Measurements from ENCODE around the gene EPN2. TPM values are rescaled to one million over a fixed set of nuclear protein-coding genes. Genes with fewer than 3 reads are reported as not detected.
"Not testable (repeated sequence)": the region's sequence is repeated elsewhere in the genome, so short reads cannot be mapped to it uniquely, and the experiment has no call there.

EPN2 gene
- total RNA-seq, 2 experiments from 2014 or later, result 11.9 to 12.3 TPM

DNA sequence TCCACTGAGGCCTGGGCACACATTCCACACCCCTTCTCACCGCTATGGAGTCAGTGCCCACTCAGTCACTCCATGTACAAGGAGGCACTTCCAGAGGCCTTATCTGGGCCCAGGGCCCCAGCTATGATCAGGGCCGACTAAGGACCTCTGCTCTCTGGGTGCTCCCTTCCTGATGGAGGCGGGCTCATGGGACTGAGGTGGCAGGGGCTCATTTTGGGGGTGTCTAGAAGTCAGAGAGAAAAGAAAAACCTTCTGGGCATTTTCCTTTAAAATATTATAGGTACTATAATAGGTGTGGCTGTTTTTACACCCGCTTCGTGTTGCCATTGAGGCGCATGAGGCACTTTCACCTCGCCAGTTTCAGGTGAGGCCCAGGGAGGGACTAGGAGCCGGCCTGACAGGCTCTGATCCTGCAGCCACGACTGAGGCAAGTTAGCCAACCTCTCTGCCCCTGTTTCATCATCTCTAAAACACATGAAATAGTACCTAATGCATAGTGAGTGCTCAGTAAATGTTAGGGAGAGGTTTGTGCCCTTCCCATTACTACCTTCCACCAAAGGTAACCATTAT is 111.0 kb downstream of the EPN2 start:
- ATAC-seq (ENCODE audit: poor library complexity) (no peak), DNase-seq (no peak)
- H3K27me3 ChIP-seq (ENCODE audit: control insufficient read depth in 1 of 2, insufficient read depth in 2 of 2, low read length in 2 of 2), result no peaks in the 10 kb centered on the region
- POLR2A ChIA-PET, result no interaction called here
- no peaks in the 10 kb centered on the region for H3K36me3 ChIP-seq (ENCODE audit: insufficient read depth, low read length)
- intact Hi-C loops (cut with DNase I, micrococcal nuclease), result no loop called here
- H3K27ac ChIP-seq (ENCODE audit: low read depth in 1 of 2, low read length in 2 of 2), result no peak overlapping the region
- Mint-ChIP-seq H3K27ac (no peak overlapping the region), H3K9me3 (no peaks in the 10 kb centered on the region), H3K27me3 (peaks cover 9% of the 10 kb centered on the region), H3K4me1 (ENCODE audit: low read depth) (no peaks in the 10 kb centered on the region), H3K4me3 (no peak overlapping the region), H3K36me3 (ENCODE audit: low read depth) (no peaks in the 10 kb centered on the region)
- no peak overlapping the region for H3K4me3 ChIP-seq (ENCODE audit: low read length)
- CTCF ChIA-PET, result no interaction called here
- TF ChIP-seq, protein P1, sequence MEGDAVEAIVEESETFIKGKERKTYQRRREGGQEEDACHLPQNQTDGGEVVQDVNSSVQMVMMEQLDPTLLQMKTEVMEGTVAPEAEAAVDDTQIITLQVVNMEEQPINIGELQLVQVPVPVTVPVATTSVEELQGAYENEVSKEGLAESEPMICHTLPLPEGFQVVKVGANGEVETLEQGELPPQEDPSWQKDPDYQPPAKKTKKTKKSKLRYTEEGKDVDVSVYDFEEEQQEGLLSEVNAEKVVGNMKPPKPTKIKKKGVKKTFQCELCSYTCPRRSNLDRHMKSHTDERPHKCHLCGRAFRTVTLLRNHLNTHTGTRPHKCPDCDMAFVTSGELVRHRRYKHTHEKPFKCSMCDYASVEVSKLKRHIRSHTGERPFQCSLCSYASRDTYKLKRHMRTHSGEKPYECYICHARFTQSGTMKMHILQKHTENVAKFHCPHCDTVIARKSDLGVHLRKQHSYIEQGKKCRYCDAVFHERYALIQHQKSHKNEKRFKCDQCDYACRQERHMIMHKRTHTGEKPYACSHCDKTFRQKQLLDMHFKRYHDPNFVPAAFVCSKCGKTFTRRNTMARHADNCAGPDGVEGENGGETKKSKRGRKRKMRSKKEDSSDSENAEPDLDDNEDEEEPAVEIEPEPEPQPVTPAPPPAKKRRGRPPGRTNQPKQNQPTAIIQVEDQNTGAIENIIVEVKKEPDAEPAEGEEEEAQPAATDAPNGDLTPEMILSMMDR (IDR thresholded peaks at IDR 0.05), result no peak
- no peaks in the 10 kb centered on the region for H3K9me3 ChIP-seq (ENCODE audit: control insufficient read depth in 1 of 2, insufficient read depth in 1 of 2, low read length in 2 of 2)
- no peaks in the 10 kb centered on the region for H3K4me1 ChIP-seq (ENCODE audit: insufficient read depth, low read length)

DNA sequence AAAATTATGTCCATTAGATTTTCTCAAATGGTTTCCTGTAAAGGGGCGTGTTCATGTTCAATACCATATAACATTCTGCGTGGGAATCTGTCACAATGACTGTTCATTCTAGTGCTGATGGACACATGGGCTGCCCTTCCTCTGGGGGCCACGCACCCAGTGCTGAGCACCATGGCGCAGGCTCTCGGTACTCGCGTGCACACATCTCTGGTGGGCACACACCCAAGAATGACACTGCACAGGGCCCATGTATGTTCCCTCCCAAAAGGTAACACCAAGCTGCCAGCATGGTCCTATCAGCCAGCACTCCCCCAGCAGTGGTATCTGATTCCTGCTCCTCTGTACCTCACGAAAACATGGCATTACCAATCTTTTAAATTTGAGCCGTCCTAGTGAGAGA is 111.6 kb downstream of the EPN2 start:
- intact Hi-C loops (cut with DNase I, micrococcal nuclease), result no loop called here
- Histone ChIP-seq H3K4me3 (ENCODE audit: low read length) (no peak overlapping the region), H3K9me3 (ENCODE audit: control insufficient read depth in 1 of 2, insufficient read depth in 1 of 2, low read length in 2 of 2) (no peaks in the 10 kb centered on the region), H3K4me1 (ENCODE audit: insufficient read depth, low read length) (no peaks in the 10 kb centered on the region), H3K27me3 (ENCODE audit: control insufficient read depth in 1 of 2, insufficient read depth in 2 of 2, low read length in 2 of 2) (no peaks in the 10 kb centered on the region), H3K36me3 (ENCODE audit: insufficient read depth, low read length) (no peaks in the 10 kb centered on the region), H3K27ac (ENCODE audit: low read depth in 1 of 2, low read length in 2 of 2) (no peak overlapping the region)
- ATAC-seq (ENCODE audit: poor library complexity) (no peak), DNase-seq (no peak)
- H3K27ac Mint-ChIP-seq, result no peak overlapping the region
- no peaks in the 10 kb centered on the region for H3K9me3 Mint-ChIP-seq
- H3K4me1 Mint-ChIP-seq (ENCODE audit: low read depth), result no peaks in the 10 kb centered on the region
- no peak overlapping the region for H3K4me3 Mint-ChIP-seq
- ChIA-PET POLR2A (no interaction called here), CTCF (no interaction called here)
- peaks cover 9% of the 10 kb centered on the region for H3K27me3 Mint-ChIP-seq
- no peaks in the 10 kb centered on the region for H3K36me3 Mint-ChIP-seq (ENCODE audit: low read depth)
- TF ChIP-seq, protein P1 (IDR thresholded peaks at IDR 0.05), result no peak

DNA sequence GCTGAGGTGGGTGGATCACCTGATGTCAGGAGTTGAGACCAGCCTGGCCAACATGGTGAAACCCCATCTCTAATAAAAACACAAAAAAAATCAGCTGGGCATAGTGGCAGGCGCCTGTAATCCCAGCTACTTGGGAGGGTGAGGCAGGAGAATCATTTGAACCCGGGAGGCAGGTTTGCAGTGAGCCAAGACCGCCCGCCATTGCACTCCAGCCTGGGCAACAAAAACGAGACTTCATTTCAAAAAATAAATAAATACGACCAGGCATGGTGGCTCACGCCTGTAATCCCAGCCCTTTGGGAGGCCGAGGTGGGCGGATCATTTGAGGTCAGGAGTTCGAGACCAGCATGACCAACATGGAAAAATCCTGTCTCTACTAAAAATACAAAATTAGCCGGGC is 116.2 kb downstream of the EPN2 start:
- H3K36me3 ChIP-seq (ENCODE audit: insufficient read depth, low read length); DNase-seq; H3K27ac ChIP-seq (ENCODE audit: low read depth in 1 of 2, low read length in 2 of 2); H3K9me3 ChIP-seq (ENCODE audit: control insufficient read depth in 1 of 2, insufficient read depth in 1 of 2, low read length in 2 of 2); H3K27ac Mint-ChIP-seq; H3K4me3 Mint-ChIP-seq; H3K4me1 ChIP-seq (ENCODE audit: insufficient read depth, low read length); ATAC-seq (ENCODE audit: poor library complexity); H3K4me1 Mint-ChIP-seq (ENCODE audit: low read depth); intact Hi-C loops (cut with DNase I, micrococcal nuclease); H3K9me3 Mint-ChIP-seq; H3K4me3 ChIP-seq (ENCODE audit: low read length); H3K27me3 ChIP-seq (ENCODE audit: control insufficient read depth in 1 of 2, insufficient read depth in 2 of 2, low read length in 2 of 2); H3K36me3 Mint-ChIP-seq (ENCODE audit: low read depth): not testable (repeated sequence)
- ChIA-PET POLR2A (interaction anchor here (0.6 kb wide), 1 partner anchor 24 kb away, joined by 3 read pairs; no protein-coding TSS in a partner anchor), CTCF (interaction anchor here (0.9 kb wide), 1 partner anchor 9 kb away, joined by 3 read pairs; the partner anchor contains the start of gene B9D1)
- peaks cover 19% of the 10 kb centered on the region for H3K27me3 Mint-ChIP-seq

DNA sequence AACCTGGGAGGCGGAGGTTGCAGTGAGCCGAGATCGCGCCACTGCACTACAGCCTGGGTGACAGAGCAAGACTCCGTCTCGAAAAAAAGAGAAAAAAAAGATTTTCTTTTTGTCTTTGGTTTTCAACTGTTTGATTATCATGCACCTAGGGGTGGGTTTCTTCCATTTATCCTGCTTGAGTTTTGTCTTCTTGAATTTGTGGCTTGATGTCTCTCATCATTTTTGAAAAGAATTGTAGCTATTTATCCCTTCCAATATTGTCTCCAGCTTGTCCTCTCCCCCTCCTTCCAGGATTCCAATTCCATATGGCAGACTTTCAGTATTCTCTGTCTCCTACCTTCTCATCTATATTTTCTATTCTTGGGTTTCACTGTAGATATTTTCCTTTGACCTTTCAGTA is 117.6 kb downstream of the EPN2 start:
- ChIA-PET CTCF (no interaction called here), POLR2A (no interaction called here)
- Histone ChIP-seq H3K27ac (ENCODE audit: low read depth in 1 of 2, low read length in 2 of 2) (no peak overlapping the region), H3K9me3 (ENCODE audit: control insufficient read depth in 1 of 2, insufficient read depth in 1 of 2, low read length in 2 of 2) (no peaks in the 10 kb centered on the region), H3K36me3 (ENCODE audit: insufficient read depth, low read length) (no peaks in the 10 kb centered on the region), H3K27me3 (ENCODE audit: control insufficient read depth in 1 of 2, insufficient read depth in 2 of 2, low read length in 2 of 2) (peaks cover 0 to under 1% of the 10 kb centered on the region in 2 experiments), H3K4me3 (ENCODE audit: low read length) (no peak overlapping the region), H3K4me1 (ENCODE audit: insufficient read depth, low read length) (no peaks in the 10 kb centered on the region)
- no peak for ATAC-seq (ENCODE audit: poor library complexity)
- DNase-seq, result no peak
- no peak overlapping the region for H3K27ac Mint-ChIP-seq
- no peaks in the 10 kb centered on the region for H3K4me1 Mint-ChIP-seq (ENCODE audit: low read depth)
- no peak overlapping the region for H3K4me3 Mint-ChIP-seq
- TF ChIP-seq, protein P1 (IDR thresholded peaks at IDR 0.05), result no peak
- intact Hi-C loops (cut with DNase I, micrococcal nuclease), result no loop called here
- H3K36me3 Mint-ChIP-seq (ENCODE audit: low read depth), result no peaks in the 10 kb centered on the region
- peaks cover 24% of the 10 kb centered on the region for H3K27me3 Mint-ChIP-seq
- H3K9me3 Mint-ChIP-seq, result no peaks in the 10 kb centered on the region
